ENCODE data around the gene DUSP9.

DNA sequence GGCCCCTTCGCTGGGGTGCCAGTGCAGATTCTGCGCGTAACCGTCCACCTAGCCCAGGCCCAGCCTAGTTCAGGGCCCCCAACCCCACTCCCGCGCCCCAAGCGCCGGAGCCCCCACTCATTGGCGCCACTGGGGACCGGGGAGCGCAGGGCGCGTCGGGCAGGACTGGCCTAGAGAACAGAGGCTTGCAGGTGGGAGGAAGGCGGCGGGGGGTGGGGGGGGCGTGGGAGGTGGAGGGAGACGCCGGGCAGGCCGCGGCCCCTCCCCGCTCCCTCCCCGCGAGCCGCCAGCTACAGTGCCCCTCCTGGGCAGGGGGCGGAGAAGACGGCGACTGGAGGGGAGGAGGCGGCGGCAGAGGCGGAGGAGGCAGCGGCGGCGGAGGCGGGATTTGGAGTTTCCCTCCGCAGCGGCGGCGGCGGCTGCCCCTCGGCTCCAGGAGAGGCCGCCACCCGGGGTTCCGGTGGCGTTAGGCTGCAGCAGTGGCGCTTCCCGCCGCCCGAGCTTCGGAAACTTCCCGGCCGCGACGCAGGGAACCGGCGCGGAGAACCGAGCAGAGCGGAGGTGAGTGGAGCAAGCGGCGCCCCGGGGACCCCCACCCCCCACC lies 4.8 kb upstream of the DUSP9 start:
- TF ChIP-seq YY1 (IDR thresholded peaks at IDR 0.05; ENCODE audit: insufficient read depth, insufficient read length) (no peak), ZNF274 (IDR thresholded peaks at IDR 0.05; ENCODE audit: low read depth, low read length) (no peak), SUZ12 (IDR thresholded peaks at IDR 0.05; ENCODE audit: extremely low read depth, insufficient read depth, insufficient read length) (no peak)

Data from NT2/D1 (cell line).